HEK293T (cell line): ENCODE results near the gene CFAP45.

ENCODE experiments used
- ARNT ChIP-seq: fragments of 450-650 bp; IDR thresholded peaks from 2 replicates; pipeline ENCODE4 v1.6.1; 2017; ENCODE audit warnings: mild to moderate bottlenecking
- BHLHE40 ChIP-seq: fragments of 450-650 bp; IDR thresholded peaks from 2 replicates; pipeline ENCODE4 v1.6.1; 2016; ENCODE audit warnings: mild to moderate bottlenecking, moderate library complexity, borderline replicate concordance
- CTBP1 ChIP-seq: fragments of 450-650 bp; IDR thresholded peaks from 2 replicates; pipeline ENCODE4 v1.6.1; 2016; ENCODE audit warnings: borderline replicate concordance
- FOXA1 ChIP-seq: fragments of 450-650 bp; IDR thresholded peaks from 2 replicates; pipeline ENCODE4 v1.6.1; 2016; ENCODE audit warnings: mild to moderate bottlenecking
- FOXK2 ChIP-seq: fragments of 450-650 bp; IDR thresholded peaks from 2 replicates; pipeline ENCODE4 v1.6.1; 2016; ENCODE audit warnings: mild to moderate bottlenecking
- FOXM1 ChIP-seq: fragments of 450-650 bp; IDR thresholded peaks from 2 replicates; pipeline ENCODE4 v1.6.1; 2017; ENCODE audit warnings: mild to moderate bottlenecking, borderline replicate concordance
- HDGF ChIP-seq: fragments of 450-650 bp; IDR thresholded peaks from 2 replicates; pipeline ENCODE4 v1.6.1; 2017; ENCODE audit warnings: antibody characterized with exemption, borderline replicate concordance
- LEF1 ChIP-seq: fragments of 450-650 bp; IDR thresholded peaks from 2 replicates; pipeline ENCODE4 v1.6.1; 2017; ENCODE audit warnings: mild to moderate bottlenecking, borderline replicate concordance
- NFRKB ChIP-seq: fragments of 450-650 bp; IDR thresholded peaks from 2 replicates; pipeline ENCODE4 v1.6.1; 2016; ENCODE audit warnings: mild to moderate bottlenecking, moderate library complexity
- SP1 ChIP-seq: fragments of 450-650 bp; IDR thresholded peaks from 2 replicates; pipeline ENCODE4 v1.6.1; 2017
- SUZ12 ChIP-seq: fragments of 450-650 bp; IDR thresholded peaks from 2 replicates; pipeline ENCODE4 v1.6.1; 2016; ENCODE audit warnings: mild to moderate bottlenecking
- TARDBP ChIP-seq: fragments of 450-650 bp; IDR thresholded peaks from 2 replicates; pipeline ENCODE4 v1.6.1; 2016
- ZNF384 ChIP-seq: fragments of 450-650 bp; IDR thresholded peaks from 2 replicates; pipeline ENCODE4 v1.6.1; 2016

DNA sequence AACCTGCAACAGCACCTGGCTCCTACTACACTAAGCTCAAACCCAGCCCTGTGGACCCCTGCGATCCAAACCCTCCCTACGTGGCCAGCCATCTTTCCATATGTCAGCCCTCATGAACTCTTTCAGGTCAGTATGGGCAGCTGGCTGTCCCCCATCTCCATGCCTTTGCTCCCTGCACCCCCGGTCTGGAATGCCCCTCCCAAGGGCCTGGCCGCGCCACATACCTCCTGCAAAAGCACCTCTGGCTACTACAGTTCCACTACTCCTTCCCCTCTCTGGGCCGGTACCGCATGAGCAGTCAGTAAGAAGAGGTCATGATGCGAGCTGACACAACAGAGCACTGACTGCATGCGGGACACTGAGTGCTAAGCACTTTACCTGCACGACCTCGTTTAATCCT is 35.3 kb upstream of the CFAP45 start:
- no peak for TF ChIP-seq FOXK2
- TF ChIP-seq SP1, result no peak
- no peak for TF ChIP-seq ZNF384
- TF ChIP-seq ARNT, result no peak
- no peak for TF ChIP-seq HDGF
- TF ChIP-seq BHLHE40, result no peak
- no peak for TF ChIP-seq FOXA1
- no peak for TF ChIP-seq NFRKB
- no peak for TF ChIP-seq FOXM1
- no peak for TF ChIP-seq CTBP1
- TF ChIP-seq TARDBP, result no peak
- TF ChIP-seq SUZ12, result no peak
- TF ChIP-seq LEF1, result no peak
